Tibial nerve (tissue), 4 donors: ENCODE measurements around the gene SPATS2L.

Experiments used
- CTCF ChIP-seq, 5 experiments: fragments of 200-600 bp in 3 of 5; fragments of 450-650 bp in 2 of 5; sonication (generic) in 3 of 5; IDR thresholded peaks; one replicate each; pipeline ENCODE4 v1.5.1; 2016 to 2019; ENCODE audit warnings: antibody characterized with exemption in 5 of 5, mild to moderate bottlenecking in 3 of 5, moderate library complexity in 2 of 5
- EP300 ChIP-seq, 2 donors: sonication (generic); formaldehyde crosslinking; IDR thresholded peaks; one replicate each; pipeline ENCODE4 v1.6.1; 2017; ENCODE audit warnings: antibody characterized with exemption in 2 of 2, mild to moderate bottlenecking in 1 of 2
- POLR2A ChIP-seq, 2 donors: fragments of 450-650 bp; IDR thresholded peaks; one replicate each; pipeline ENCODE4 v1.6.1; 2017; ENCODE audit warnings: antibody characterized with exemption in 2 of 2, mild to moderate bottlenecking in 2 of 2, moderate library complexity in 2 of 2

GRCh38 chr2:200306931-200307723 lies 634 bp downstream of the SPATS2L start:
- TF ChIP-seq CTCF (IDR thresholded peaks at IDR 0.05) (peak in 1 of 5 experiments; percentile 7), EP300 (IDR thresholded peaks at IDR 0.05) (peak in 1 of 2 donors; percentile 36), POLR2A (IDR thresholded peaks at IDR 0.05) (no peak)
